Posterior cingulate gyrus (tissue), 11 donors: ENCODE measurements around the gene SGPP1.
"Not testable (repeated sequence)": the region's sequence is repeated elsewhere in the genome, so short reads cannot be mapped to it uniquely, and the experiment has no call there.

Experiments used
- DNase-seq, 10 donors: peaks; one replicate each; pipeline versions ENCODE4 v3.0.0 to v3.0.0-alpha.2; 2020 to 2021; ENCODE audit warnings: mixed read lengths in 3 of 10
- intact Hi-C: fragments of 100-400 bp; cut with DNase I; formaldehyde crosslinking; loops from one replicate; pipeline ENCODE4 v1.15.1; 2023

Gene SGPP1

GRCh38 chr14:63727736-63728728 lies at the start of gene SGPP1:
Gene SGPP1, minus strand, starts transcription at chr14:63728065. Its CDS starts 121 bp downstream, at chr14:63727944.
- DNase-seq = peak; percentile 44 to 95 (median 61)
- intact Hi-C loops = loop anchor here (1.0 to 5.0 kb wide), 3 partner anchors 42 to 185 kb away; partner anchors contain the start of genes PPP2R5E and WDR89

GRCh38 chr14:63777024-63777423 lies 49.2 kb upstream of the SGPP1 start:
- intact Hi-C loops = no loop called here
- no peak for DNase-seq

- intact Hi-C loops = no loop called here
- DNase-seq = no peak
Observed at GRCh38 chr14:63773504-63773903, 45.6 kb upstream of the SGPP1 start.

GRCh38 chr14:63770187-63770807 lies 42.4 kb upstream of the SGPP1 start:
- intact Hi-C loops = loop anchor here (1.0 kb wide), 1 partner anchor 42 kb away; the partner anchor contains the start of gene SGPP1

GRCh38 chr14:63766611-63767010 lies 38.7 kb upstream of the SGPP1 start:
- intact Hi-C loops = loop anchor here (10.0 kb wide), 1 partner anchor 122 kb away; the partner anchor contains the start of gene WDR89
- no peak for DNase-seq

More at GRCh38 chr14:63770187-63770807, 42.4 kb upstream of the SGPP1 start:
- DNase-seq = peak in 5 of 10 donors; percentile 23 to 55 (median 37)

GRCh38 chr14:63764620-63765139 lies 36.8 kb upstream of the SGPP1 start:
- intact Hi-C loops = loop anchor here (10.0 kb wide), 1 partner anchor 120 kb away; the partner anchor contains the start of gene WDR89
- no peak for DNase-seq

GRCh38 chr14:63764103-63764502 lies 36.2 kb upstream of the SGPP1 start:
- intact Hi-C loops = loop anchor here (10.0 kb wide), 1 partner anchor 119 kb away; the partner anchor contains the start of gene WDR89
- no peak for DNase-seq

- intact Hi-C loops = loop anchor here (10.0 kb wide), 1 partner anchor 117 kb away; the partner anchor contains the start of gene WDR89
- no peak for DNase-seq
Observed at GRCh38 chr14:63761351-63762117, 33.7 kb upstream of the SGPP1 start.

- intact Hi-C loops = loop anchor here (10.0 kb wide), 1 partner anchor 115 kb away; the partner anchor contains the start of gene WDR89
- DNase-seq = no peak
Observed at GRCh38 chr14:63760014-63760413, 32.1 kb upstream of the SGPP1 start.

GRCh38 chr14:63759456-63759855 lies 31.6 kb upstream of the SGPP1 start:
- intact Hi-C loops = no loop called here
- DNase-seq = no peak

GRCh38 chr14:63757211-63757610 lies 29.3 kb upstream of the SGPP1 start:
- no peak for DNase-seq
- intact Hi-C loops = no loop called here

- intact Hi-C loops = no loop called here
- no peak for DNase-seq
Observed at GRCh38 chr14:63752449-63753169, 24.7 kb upstream of the SGPP1 start.

GRCh38 chr14:63751076-63751475 lies 23.2 kb upstream of the SGPP1 start:
- intact Hi-C loops, DNase-seq: not testable (repeated sequence)

GRCh38 chr14:63747846-63748245 lies 20.0 kb upstream of the SGPP1 start:
- intact Hi-C loops = no loop called here
- DNase-seq = no peak

- intact Hi-C loops = no loop called here
- DNase-seq = no peak
Observed at GRCh38 chr14:63745858-63746425, 18.1 kb upstream of the SGPP1 start.

- DNase-seq = no peak
- intact Hi-C loops = no loop called here
Observed at GRCh38 chr14:63745272-63745671, 17.4 kb upstream of the SGPP1 start.

- no peak for DNase-seq
- intact Hi-C loops = no loop called here
Observed at GRCh38 chr14:63737582-63738006, 9.7 kb upstream of the SGPP1 start.

GRCh38 chr14:63735720-63736119 lies 7.9 kb upstream of the SGPP1 start:
- intact Hi-C loops = no loop called here
- DNase-seq = no peak

GRCh38 chr14:63730659-63731058 lies 2.8 kb upstream of the SGPP1 start:
- intact Hi-C loops = no loop called here

More at GRCh38 chr14:63730659-63731058, 2.8 kb upstream of the SGPP1 start:
- no peak for DNase-seq
